Islet of Langerhans (tissue), 1 donor: Measurements from ENCODE around the gene DCC.

Source experiments
- FAIRE-seq: peaks from one replicate; lab custom pipeline; 2011; peaks lifted over from hg19 to GRCh38; lab: Jason Lieb, UNC

DCC gene

GRCh38 chr18:53521068-53521467 lies 1181.1 kb downstream of the DCC start:
- FAIRE-seq = no peak

GRCh38 chr18:53526101-53526870 lies 1186.3 kb downstream of the DCC start:
- FAIRE-seq = no peak

GRCh38 chr18:53527365-53527764 lies 1187.4 kb downstream of the DCC start:
- FAIRE-seq = no peak

GRCh38 chr18:53531187-53531586 lies 1191.2 kb downstream of the DCC start:
- no peak for FAIRE-seq

- no peak for FAIRE-seq
These were observed 1191.9 kb downstream of the DCC start for GRCh38 chr18:53531896-53532295.

- FAIRE-seq = no peak
These were observed 1194.2 kb downstream of the DCC start for GRCh38 chr18:53534203-53534602.

- FAIRE-seq = no peak
These were observed 1194.7 kb downstream of the DCC start for GRCh38 chr18:53534695-53535094.

- FAIRE-seq = no peak
These were observed 1196.9 kb downstream of the DCC start for GRCh38 chr18:53536908-53537307.

- FAIRE-seq = no peak
These were observed 1201.9 kb downstream of the DCC start for GRCh38 chr18:53541924-53542323.

- no peak for FAIRE-seq
These were observed 1203.7 kb downstream of the DCC start for GRCh38 chr18:53543711-53544110.

- FAIRE-seq = no peak
These were observed 1204.9 kb downstream of the DCC start for GRCh38 chr18:53544917-53545316.

GRCh38 chr18:53551868-53552426 lies 1212.0 kb downstream of the DCC start:
- FAIRE-seq = no peak

- FAIRE-seq = no peak
These were observed 1213.0 kb downstream of the DCC start for GRCh38 chr18:53553030-53553429.

GRCh38 chr18:53556450-53556849 lies 1216.5 kb downstream of the DCC start:
- no peak for FAIRE-seq

GRCh38 chr18:53560546-53560945 lies 1220.5 kb downstream of the DCC start:
- FAIRE-seq = no peak

GRCh38 chr18:53566626-53567025 lies 1226.6 kb downstream of the DCC start:
- no peak for FAIRE-seq

- FAIRE-seq = peak; percentile 53
These were observed 1228.1 kb downstream of the DCC start for GRCh38 chr18:53567929-53568574.
